ENCODE measurements around the gene RHBDL1. TPM values are rescaled to one million over a fixed set of nuclear protein-coding genes. Genes with fewer than 3 reads are reported as not detected.

Gene RHBDL1
- total RNA-seq, 1 donor from 2014 or later = under 0.01 TPM

DNA sequence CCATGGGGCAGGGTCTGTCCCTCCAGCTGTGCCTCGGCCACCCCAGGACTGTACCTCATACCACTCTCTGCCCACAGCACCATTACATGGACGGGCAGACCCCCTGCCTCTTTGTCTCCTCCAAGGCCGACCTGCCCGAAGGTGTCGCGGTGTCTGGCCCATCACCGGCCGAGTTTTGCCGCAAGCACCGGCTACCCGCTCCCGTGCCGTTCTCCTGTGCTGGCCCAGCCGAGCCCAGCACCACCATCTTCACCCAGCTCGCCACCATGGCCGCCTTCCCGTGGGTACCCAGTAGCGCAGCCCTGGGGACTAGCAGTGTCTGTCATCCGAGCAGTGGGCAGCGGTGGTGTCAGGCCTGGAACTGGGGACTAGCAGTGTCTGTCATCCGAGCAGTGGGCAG, 2.6 kb upstream of the RHBDL1 start:
- no peak for DNase-seq (ENCODE audit: low read depth in 2 of 2)

DNA sequence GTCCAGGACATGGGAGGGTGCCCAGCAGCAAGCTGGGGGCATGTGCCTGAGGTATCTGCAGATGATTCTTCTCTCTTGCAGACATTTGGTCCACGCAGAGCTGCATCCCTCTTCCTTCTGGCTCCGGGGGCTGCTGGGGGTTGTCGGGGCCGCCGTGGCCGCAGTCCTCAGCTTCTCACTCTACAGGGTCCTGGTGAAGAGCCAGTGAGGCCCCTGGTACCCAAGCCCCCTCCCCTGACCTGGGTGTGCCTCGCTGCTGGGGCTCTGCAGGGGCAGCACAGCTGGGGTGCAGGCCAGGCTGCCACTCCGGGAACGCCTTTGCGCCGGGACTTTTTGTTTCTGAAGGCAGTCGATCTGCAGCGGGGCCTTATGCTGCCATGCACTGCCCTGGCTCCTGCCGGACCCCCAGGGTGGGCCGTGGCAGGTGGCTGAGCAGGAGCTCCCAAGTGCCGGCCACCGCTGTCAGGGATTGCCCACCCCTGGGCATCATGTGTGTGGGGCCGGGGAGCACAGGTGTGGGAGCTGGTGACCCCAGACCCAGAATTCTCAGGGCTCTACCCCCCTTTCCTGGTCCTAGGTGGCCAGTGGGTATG, 2.0 kb upstream of the RHBDL1 start:
- DNase-seq (ENCODE audit: low read depth in 2 of 2) = no peak

DNA sequence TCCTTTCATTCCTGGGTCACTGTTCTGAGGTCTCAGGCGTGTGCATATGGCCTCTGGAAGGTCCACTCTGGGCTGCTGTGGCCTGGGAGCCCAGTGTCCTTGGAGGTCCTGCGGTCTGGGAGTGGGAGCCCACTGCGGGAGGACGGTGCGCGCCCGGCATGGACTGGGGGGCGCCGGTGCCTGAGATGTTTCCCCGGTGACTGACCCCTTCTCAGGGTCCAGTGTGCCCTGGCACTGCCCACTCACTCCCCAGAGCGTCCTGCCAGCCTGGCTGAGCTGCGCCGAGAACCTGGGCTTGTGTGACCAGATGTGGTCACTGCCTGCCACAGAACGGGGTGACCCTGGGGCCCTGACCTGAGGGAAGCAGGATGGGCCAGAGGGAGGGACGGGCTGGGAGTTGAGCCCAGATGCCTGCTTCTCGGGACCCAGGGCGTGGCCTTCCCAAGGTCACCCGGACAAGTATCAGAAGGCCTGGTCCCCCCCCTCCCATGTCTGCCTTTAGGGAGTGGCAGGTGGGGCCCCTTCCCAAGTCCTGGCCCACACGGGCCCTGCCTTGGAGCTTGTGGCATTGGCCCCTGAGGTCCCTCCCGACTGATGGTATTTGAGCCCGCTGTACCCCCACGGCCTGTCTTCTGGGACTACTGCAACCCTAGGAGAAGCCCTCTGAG, 1.1 kb upstream of the RHBDL1 start:
- DNase-seq (ENCODE audit: low read depth in 2 of 2) = no peak

DNA sequence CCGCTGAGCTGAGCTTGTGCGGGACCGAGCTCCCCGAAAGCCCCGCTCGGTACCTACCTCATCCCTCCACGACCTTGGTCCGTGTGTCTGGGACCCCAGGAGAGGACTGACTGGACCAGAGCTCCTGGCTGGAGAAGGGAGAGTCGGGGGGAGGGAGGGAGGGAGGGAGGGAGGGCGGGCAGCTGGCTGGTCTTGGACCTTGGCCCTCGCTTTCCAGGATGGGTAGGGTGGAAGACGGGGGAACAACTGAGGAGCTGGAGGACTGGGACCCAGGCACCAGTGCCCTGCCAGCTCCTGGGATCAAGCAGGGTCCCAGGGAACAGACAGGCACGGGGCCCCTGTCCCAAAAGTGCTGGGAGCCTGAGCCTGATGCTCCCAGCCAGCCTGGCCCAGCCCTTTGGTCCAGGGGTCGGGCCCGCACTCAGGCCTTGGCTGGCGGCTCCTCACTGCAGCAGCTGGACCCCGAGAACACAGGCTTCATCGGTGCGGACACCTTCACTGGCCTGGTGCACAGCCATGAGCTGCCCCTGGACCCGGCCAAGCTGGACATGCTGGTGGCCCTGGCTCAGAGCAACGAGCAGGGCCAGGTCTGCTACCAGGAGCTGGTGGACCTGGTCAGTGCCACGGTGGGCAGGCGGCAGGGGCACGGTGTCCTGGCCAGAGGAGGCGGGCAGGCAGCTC, 553 bp downstream of the RHBDL1 start:
- DNase-seq (ENCODE audit: low read depth in 2 of 2) = no peak

DNA sequence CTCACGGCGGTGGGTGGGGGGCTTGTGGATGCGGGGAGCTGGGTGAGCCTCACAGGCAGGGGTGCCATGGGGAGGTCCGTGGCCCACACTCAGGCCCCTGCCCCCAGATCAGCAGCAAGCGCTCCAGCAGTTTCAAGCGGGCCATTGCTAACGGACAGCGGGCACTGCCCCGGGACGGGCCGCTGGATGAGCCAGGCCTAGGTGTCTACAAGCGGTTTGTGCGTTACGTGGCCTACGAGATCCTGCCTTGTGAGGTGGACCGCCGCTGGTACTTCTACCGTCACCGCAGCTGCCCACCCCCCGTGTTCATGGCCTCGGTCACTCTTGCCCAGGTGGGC, 1.1 kb downstream of the RHBDL1 start:
- no peak for DNase-seq (ENCODE audit: low read depth in 2 of 2)

DNA sequence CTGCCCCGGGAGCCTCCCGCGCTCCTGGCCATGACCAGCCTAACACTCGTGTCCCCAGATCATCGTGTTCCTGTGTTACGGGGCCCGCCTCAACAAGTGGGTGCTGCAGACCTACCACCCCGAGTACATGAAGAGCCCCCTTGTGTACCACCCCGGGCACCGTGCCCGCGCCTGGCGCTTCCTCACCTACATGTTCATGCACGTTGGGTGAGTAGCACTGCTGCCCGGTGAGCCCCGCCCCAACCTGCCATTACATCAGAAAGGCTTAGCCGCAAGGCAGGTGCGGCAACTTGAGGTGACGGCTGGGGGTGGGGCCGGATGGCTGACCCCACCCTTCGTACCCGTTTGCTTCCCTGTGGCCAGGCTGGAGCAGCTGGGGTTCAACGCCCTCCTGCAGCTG, 1.4 kb downstream of the RHBDL1 start:
- DNase-seq (ENCODE audit: low read depth in 2 of 2) = no peak

DNA sequence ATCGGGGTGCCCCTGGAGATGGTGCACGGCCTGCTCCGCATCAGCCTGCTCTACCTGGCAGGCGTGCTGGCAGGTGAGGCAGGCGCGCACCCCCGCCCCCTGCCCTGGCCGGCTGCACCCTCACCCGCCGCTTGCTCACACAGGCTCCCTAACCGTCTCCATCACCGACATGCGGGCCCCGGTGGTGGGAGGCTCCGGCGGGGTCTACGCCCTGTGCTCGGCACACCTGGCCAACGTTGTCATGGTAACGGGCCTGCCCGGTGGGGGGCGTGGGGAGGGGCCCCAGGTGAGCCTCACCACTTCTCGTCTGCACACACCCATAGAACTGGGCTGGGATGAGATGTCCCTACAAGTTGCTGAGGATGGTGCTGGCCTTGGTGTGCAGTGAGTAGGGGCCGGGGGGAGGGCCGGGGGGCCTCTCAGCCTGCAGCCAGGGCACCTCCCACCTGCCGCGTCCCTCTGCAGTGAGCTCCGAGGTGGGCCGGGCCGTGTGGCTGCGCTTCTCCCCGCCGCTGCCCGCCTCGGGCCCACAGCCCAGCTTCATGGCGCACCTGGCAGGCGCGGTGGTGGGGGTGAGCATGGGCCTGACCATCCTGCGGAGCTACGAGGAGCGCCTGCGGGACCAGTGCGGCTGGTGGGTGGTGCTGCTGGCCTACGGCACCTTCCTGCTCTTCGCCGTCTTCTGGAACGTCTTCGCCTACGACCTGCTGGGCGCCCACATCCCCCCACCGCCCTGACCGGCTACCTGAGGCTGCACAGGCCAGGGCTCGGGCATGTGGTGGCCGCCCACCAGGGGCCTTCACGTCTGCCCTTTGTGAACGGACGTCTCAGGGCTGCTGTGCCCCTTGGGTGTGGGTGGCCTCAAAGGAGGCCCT, 2.1 kb downstream of the RHBDL1 start:
- DNase-seq (ENCODE audit: low read depth in 2 of 2) = no peak

DNA sequence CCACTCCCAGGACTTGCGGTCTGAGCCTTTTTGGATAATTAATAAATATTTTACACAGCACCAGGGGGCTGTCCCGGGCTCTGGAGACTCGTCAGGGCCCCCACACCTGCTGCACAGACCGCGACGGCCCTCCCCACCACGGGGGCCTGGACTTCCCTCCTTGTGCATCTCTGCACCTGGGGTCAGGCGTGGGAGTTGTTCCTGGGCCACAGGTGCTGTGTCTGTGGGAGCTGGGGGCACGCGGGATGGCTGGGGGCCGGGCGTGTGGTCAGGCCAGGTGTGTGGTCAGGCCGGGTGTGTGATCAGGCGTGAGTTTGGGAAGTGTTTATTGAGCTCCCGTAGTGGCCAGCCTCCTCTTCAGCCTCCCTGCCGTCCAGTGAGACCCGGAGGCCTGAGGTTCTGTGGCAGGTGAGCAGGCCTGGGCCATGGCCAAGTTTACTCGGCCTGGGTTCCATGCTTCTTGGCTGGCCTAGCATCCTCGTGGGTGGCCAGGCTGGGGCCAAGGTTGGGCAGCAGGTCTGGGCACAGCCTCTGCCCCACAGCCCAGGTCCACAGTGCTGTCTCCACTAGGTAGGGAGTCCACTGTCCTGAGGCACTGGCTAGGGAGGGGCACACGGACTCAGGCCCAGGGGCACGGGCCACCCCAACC, 2.9 kb downstream of the RHBDL1 start:
- DNase-seq (ENCODE audit: low read depth in 2 of 2) = no peak

DNA sequence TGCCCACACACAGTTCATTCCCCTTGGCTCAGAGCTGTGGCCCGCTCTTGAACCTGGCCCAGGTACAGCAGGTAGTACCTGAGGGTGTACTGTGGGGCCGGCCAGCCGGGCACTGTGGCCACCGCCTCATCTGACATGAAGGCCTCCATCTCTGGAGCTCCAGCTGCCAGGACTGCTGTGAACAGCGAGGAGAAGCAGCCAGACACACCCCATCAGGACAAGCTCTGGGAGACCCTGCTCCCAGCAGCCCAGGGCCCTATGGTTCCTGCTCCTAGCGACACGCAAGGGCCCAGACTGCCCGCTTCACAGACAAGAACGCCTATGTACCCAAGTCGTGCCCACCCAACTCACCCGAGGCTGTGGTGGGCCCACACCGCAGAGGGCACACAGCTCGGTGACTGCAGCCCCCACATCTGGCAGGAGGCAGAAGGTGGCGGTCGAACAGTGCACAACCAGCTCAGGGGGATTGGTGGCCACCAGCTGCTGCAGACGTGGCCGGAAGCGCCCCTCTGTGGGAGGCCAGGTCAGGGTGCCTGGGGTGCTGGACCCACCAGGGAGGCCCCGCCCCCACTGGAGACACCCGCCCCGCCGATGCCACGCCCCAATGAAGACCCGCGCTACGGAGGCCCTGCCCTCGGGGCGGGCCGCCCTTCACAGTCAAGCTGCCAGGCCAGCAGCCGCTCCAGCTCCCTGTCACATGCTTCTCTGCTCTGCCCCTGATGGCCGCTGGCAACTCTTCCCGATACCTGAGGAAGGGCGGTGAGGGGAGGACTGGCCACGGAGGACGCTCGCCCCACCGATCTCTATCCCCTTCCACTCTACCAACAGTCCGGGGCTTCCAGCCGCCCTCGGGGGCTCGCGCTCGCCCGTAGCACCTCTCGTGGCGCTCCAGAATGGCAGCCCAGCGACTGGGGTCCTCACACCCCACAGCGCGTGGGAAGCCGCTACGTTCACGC, 3.7 kb downstream of the RHBDL1 start:
- DNase-seq (ENCODE audit: low read depth in 2 of 2) = peak; percentile 49 to 77

DNA sequence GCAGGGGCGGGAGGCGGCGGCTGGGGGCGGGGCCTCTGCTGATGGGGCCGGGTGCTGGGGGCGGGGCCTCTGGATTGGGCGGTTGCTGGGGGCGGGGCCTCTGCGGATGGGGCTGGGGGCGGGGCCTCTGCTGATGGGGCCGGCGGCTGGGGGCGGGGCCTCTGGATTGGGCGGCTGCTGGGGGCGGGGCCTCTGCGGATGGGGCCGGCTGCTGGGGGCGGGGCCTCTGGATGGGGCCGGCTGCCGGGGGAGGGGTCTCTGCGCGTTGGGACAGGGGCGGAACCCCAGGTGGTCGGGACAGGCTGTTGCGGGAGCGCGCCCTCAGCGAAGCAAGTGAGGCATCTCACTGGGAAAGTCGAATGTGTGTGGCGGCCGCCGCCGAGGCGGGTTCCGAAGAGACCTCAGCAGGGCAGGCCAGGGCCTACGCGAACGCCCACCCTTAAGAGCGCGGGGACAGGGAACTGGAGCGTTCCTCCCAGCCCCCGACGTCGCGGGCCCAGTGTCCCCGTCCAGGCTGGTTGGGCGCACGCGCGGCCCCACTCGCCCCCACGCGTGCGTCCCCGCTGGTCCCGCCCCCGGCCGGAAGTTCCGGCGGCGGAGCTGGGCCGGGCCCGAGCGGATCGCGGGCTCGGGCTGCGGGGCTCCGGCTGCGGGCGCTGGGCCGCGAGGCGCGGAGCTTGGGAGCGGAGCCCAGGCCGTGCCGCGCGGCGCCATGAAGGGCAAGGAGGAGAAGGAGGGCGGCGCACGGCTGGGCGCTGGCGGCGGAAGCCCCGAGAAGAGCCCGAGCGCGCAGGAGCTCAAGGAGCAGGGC, 4.5 kb downstream of the RHBDL1 start, which contains the start of gene STUB1:
STUB1 (plus strand) TSS at position 597 of the 811 bp plus-strand sequence; CDS start at position 713, 116 bp downstream.
- peak; percentile 90 to 95 for DNase-seq (ENCODE audit: low read depth in 2 of 2)

DNA sequence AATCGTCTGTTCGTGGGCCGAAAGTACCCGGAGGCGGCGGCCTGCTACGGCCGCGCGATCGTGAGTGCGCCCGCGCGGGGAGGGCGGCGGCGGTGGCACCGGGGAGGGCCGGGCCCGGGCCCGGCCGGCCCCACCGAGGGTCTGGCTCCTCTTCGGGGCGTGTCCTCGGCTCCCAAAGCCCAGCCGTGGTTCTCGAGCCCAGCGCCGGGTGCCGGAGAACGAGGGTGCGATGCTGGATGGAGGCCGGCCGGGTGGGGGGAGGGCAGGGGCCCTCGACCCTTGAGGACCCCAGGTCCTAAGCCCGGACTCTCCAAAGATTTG, 5.1 kb downstream of the RHBDL1 start:
- no peak for DNase-seq (ENCODE audit: low read depth in 2 of 2)

DNA sequence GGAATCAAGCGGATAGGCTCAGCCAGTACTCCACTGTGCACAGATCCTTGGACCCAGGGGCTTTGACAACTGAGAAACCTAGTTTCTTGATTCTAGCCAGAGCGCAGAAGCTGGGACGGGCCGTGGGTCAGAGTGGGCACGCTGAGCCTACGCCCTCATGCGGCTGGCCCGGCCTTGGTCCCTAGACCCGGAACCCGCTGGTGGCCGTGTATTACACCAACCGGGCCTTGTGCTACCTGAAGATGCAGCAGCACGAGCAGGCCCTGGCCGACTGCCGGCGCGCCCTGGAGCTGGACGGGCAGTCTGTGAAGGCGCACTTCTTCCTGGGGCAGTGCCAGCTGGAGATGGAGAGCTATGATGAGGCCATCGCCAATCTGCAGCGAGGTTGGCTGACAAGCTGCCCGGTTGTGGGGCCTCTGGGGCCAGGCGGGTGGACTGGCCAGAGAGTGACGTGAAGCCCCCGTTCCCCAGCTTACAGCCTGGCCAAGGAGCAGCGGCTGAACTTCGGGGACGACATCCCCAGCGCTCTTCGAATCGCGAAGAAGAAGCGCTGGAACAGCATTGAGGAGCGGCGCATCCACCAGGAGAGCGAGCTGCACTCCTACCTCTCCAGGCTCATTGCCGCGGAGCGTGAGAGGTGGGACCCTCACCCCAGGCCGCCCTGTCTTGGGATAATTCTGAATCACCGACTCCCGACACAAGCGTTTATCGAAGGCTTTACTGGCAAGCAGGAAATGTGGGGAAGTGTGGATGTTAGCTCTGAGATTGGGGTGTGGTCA, 5.7 kb downstream of the RHBDL1 start:
- DNase-seq (ENCODE audit: low read depth in 2 of 2) = peak; percentile 43 to 45

DNA sequence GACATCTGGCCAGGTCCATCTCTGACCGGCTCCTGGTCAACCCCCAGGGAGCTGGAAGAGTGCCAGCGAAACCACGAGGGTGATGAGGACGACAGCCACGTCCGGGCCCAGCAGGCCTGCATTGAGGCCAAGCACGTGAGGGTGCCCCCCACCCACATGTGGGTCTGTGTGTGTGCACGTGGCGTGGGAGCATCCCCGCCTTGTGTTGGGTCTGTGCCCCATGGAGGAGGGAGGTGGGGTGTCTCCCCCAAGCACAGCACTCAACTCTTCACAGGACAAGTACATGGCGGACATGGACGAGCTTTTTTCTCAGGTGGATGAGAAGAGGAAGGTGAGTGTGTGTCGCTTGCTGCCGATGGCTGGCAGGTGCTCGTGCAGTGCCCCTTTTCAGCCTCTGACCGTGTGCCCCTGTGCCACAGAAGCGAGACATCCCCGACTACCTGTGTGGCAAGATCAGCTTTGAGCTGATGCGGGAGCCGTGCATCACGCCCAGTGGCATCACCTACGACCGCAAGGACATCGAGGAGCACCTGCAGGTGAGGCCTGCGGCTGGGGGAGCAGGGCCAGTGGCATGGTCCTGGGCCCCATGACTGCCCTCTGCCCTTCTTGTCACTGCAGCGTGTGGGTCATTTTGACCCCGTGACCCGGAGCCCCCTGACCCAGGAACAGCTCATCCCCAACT, 6.4 kb downstream of the RHBDL1 start:
- no peak for DNase-seq (ENCODE audit: low read depth in 2 of 2)

DNA sequence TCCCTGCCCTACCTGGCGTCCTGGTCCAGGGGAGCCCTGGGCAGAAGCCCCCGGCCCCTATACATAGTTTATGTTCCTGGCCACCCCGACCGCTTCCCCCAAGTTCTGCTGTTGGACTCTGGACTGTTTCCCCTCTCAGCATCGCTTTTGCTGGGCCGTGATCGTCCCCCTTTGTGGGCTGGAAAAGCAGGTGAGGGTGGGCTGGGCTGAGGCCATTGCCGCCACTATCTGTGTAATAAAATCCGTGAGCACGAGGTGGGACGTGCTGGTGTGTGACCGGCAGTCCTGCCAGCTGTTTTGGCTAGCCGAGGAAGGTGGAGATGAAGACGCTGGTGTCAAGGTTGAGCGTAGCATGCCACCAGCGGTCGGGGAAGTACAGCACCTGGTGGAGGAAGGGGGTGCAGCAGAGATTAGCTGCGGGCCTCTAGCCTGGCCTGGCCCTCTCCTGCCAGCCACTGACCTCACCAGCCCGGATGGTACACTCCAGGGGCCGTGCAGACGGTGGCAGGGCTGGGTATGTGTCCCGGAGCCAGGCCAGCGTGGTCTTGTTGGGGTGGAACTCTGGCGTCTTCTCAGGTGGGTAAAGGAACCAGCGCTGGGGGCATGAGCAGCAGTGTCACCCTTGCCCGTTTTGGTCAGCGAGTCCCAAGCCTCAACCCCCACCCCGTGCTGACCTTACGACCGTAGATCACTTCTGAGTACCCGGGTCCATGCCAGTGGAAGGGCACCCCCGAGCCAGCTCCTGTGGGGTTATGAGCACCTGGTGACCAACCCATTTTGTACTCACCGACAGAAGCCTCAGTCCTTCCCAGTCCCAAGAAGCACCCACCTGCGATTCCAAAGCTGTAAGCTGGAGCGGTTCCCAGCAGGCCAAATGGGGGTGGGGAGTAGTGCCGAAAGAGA, 7.3 kb downstream of the RHBDL1 start:
- DNase-seq (ENCODE audit: low read depth in 2 of 2) = no peak

DNA sequence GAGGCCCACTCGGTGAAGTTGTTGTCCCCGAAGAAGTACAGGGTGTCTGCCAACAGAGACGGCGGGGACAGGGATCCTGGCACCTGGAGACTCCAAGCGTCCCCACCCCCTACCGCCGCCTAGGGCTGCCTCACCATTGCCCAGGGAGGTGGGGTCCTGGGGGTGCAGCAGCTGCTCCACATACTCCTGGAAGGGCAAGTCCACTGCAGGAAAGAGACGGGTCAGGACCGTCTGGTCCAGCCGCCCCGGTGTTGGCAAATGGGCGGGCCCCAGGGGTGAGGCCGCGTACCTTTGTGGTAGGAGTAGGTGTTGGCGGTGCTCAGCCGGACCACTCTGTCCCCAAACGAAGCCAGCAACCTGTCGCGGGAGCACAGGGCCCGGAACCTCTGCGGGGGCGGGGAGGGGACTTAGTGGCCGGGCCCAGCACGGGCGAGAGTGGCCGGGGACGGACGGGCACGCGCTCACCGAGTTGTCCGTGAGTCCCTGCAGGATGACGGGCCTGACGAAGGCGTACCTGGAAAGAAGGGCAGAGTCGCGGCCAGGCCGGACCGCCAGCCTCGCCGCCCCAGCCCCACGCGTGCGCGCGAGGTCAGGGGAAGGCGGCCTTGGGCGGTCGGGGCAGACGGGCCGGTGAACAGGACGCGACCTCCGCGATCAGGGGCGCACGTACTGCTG, 8.1 kb downstream of the RHBDL1 start:
- peak in 1 of 2 donors; percentile 20 for DNase-seq (ENCODE audit: low read depth in 2 of 2)

DNA sequence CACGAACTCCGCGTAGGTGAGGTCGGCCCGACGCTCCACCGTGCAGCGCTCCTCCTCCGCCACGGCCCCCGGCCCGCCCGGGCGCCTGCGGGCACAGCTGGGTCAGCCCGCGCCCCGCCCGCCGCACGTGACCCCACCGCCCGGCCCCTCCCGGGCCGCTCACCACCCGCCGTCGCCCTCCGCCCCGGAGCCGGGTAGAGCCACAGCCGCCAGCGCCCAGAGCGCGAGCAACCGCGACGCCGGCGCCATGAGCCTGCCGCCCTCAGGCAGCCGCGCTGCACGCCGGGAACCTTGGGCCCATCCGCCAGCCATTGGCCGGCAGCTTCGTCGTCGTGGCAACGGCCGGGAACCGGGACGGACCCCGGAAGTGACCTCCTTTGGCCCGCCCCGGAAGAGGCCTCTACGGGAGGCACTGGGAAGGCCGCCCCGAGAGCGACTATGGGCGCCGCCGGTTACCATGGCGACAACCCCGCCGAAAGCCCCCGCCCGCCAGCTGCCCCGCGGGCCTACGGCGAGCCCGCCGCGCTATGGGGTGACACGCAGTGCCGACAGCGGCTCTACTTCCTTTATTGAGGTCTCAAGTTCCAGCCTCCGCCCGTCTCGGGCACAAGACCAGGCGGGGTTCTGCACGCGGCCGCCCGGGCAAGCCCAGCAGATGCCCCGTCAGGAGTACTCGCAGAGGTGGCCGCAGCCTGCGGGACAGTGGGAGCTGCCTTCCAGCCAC, 8.8 kb downstream of the RHBDL1 start, which contains the start of gene JMJD8:
JMJD8 (minus strand) TSS at position 264 of the 724 bp plus-strand sequence; CDS start at position 249, 15 bp downstream.
- peak; percentile 87 to 93 for DNase-seq (ENCODE audit: low read depth in 2 of 2)

Data from lung microvascular endothelial cell (primary cell).